Fibroblast of pulmonary artery (primary cell): Measurements from ENCODE around the gene TSFM.

Experiments used
- DNase-seq: peaks from one replicate; pipeline ENCODE4 v3.0.0-alpha.2; 2010; ENCODE audit warnings: low read depth
- H3K4me3 ChIP-seq: replicated peaks from 2 replicates; pipeline ENCODE4 v1.5.1; 2011; ENCODE audit warnings: low read depth, mild to moderate bottlenecking, control low read depth, low read length, moderate library complexity
- CTCF ChIP-seq: IDR thresholded peaks from 2 replicates; pipeline ENCODE4 v1.5.1; 2011; ENCODE audit warnings: mild to moderate bottlenecking, control low read depth, low read length, inconsistent platforms; ENCODE audit errors: missing control alignments

TSFM gene

DNA sequence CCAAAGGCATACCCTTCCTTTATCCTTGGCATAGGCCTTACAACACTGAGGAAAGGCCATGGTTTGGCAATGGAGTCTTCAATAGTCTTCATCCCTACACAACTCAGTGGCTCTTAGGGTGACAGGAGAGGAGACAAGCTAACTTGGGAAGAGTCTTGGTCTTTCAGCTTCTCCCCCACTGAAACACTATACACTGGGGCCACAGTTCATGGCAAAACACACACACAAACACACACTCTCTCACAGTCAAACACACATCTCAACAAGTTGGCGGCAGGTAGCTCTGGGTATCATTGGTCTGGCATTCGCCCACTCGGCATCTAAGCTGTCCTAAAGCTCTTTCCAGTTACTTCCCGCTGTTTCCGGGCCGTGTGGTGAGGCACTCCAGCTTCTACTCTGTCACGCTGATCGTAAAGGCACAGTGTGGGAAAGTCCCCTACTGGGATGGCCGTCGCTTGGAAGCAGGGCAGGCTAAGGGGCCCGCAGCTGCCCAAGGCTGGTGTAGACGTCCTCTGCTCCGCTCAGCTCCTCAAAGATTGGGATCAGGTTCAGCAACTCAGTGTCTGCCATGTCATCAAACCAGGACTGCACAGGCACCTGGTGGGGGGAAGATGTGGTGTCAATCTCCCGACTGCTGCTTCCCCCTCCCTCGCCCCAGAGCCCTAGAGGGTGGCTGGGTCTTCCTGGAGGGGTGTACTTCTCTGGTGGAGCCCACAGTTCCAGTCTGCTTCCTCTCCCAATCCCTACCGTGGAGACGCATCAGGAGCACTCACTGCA lies 40.7 kb downstream of the TSFM start:
- DNase-seq: no peak
- no peak for TF ChIP-seq CTCF
- no peak overlapping the region for H3K4me3 ChIP-seq

DNA sequence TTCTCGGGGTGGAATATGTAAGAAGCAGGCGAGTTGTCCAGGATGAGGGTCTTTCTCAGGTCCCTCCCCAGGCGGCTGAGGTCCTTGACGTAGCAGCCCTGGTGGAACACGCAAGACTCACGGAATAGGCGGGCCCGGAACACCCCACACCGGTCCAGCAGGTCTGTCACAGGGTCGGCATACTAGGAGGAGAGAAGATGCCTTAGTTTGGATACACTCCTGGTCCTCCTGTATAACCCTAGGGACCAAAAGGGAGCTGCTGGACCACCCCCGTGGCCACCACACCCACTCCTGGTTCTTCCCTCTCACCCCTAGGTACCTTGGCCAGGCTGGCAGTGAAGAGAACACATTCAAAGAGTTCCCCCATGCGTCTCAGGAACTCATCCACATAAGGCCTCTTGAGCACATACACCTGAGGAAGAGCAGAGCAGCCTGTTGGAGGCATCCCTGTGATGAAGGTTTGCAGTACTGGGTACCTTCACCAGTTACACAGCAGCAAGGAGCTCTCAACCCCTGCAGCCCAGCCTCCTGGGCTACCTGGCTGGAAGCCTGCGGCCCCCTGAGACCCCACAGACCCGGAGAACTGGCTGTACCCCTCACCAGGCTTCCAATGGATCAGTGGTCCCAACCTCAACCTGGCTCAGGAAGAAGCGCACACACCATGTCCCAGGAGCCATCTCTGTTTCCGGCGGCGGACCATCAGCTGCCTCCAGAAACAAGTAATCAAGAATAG lies 41.5 kb downstream of the TSFM start:
- no peak for DNase-seq
- H3K4me3 ChIP-seq: no peak overlapping the region
- no peak for TF ChIP-seq CTCF

- TF ChIP-seq CTCF: no peak
Measured at GRCh38 chr12:57825451-57825850, 42.9 kb downstream of the TSFM start.

GRCh38 chr12:57826400-57826799 lies 43.8 kb downstream of the TSFM start:
- no peak for TF ChIP-seq CTCF
- DNase-seq: no peak
- H3K4me3 ChIP-seq: no peak overlapping the region

More at GRCh38 chr12:57825451-57825850, 42.9 kb downstream of the TSFM start:
- no peak overlapping the region for H3K4me3 ChIP-seq
- DNase-seq: no peak

GRCh38 chr12:57826966-57827365 lies 44.4 kb downstream of the TSFM start:
- TF ChIP-seq CTCF: no peak
- H3K4me3 ChIP-seq: no peak overlapping the region
- DNase-seq: no peak

DNA sequence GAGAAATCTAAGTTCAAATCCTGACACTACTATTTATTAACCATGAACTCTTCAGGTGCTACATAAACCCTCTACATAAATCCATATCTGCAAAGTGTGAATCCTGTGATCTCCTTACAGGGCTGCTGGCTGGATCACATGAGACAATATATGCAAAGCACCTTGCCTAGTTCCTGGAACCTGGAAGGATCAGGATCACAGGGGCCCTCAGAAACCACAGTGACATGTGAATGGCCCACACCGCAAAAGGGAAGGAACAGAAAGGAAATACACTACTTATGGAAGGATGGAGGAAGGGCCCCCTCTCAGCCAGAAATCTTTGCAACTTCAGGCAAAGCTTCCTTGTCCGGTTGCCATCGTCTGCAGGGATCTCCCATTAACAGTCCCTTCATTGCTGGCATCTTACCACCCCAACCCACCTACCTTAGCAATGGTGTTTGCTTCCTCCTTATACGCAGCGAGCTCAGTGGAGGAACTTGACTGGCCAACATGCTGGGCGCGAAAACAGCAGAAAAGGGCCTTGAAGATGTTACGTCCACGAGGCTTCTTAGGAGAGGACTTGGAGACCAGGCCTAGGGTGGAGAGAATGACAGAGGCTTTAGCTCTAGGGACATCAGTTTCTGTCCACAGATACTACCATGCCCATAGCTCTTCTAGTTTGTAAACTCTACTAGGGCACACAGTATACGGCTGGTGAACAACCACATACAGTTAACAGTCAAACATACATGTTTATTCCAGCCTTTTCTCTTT lies 46.6 kb downstream of the TSFM start:
- TF ChIP-seq CTCF: no peak

More for the DNA sequence above, 46.6 kb downstream of the TSFM start:
- H3K4me3 ChIP-seq: no peak overlapping the region
- no peak for DNase-seq
